Measurements from ENCODE around the gene ISOC2.
"Not testable (repeated sequence)": the region's sequence is repeated elsewhere in the genome, so short reads cannot be mapped to it uniquely, and the experiment has no call there.

Gene ISOC2

GRCh38 chr19:55498246-55498840, 36.9 kb upstream of the ISOC2 start:
- Histone ChIP-seq H3K4me1 (ENCODE audit: insufficient read depth, poor library complexity, severe bottlenecking) (no peaks in the 10 kb centered on the region), H3K27me3 (ENCODE audit: insufficient read depth, poor library complexity, severe bottlenecking) (no peaks in the 10 kb centered on the region), H3K27ac (ENCODE audit: poor library complexity, severe bottlenecking) (no peak overlapping the region), H3K36me3 (ENCODE audit: low read depth) (no peaks in the 10 kb centered on the region), H3K4me3 (ENCODE audit: severe bottlenecking) (no peak overlapping the region), H3K9me3 (ENCODE audit: severe bottlenecking) (no peaks in the 10 kb centered on the region)
- ATAC-seq (ENCODE audit: low read depth) (no peak), DNase-seq (ENCODE audit: low spot score) (no peak)
- no peak for TF ChIP-seq CTCF (IDR thresholded peaks at IDR 0.05; ENCODE audit: poor library complexity, severe bottlenecking)

GRCh38 chr19:55497763-55498162, 36.3 kb upstream of the ISOC2 start:
- no peak for DNase-seq (ENCODE audit: low spot score)
- ATAC-seq (ENCODE audit: low read depth) = no peak
- Histone ChIP-seq H3K27me3 (ENCODE audit: insufficient read depth, poor library complexity, severe bottlenecking) (no peaks in the 10 kb centered on the region), H3K36me3 (ENCODE audit: low read depth) (no peaks in the 10 kb centered on the region), H3K27ac (ENCODE audit: poor library complexity, severe bottlenecking) (no peak overlapping the region), H3K4me3 (ENCODE audit: severe bottlenecking) (no peak overlapping the region), H3K9me3 (ENCODE audit: severe bottlenecking) (no peaks in the 10 kb centered on the region), H3K4me1 (ENCODE audit: insufficient read depth, poor library complexity, severe bottlenecking) (peaks cover 2% of the 10 kb centered on the region)
- TF ChIP-seq CTCF (IDR thresholded peaks at IDR 0.05; ENCODE audit: poor library complexity, severe bottlenecking) = no peak

- not testable (repeated sequence) for ATAC-seq (ENCODE audit: low read depth); H3K9me3 ChIP-seq (ENCODE audit: severe bottlenecking); H3K36me3 ChIP-seq (ENCODE audit: low read depth); H3K4me3 ChIP-seq (ENCODE audit: severe bottlenecking); DNase-seq (ENCODE audit: low spot score); H3K27me3 ChIP-seq (ENCODE audit: insufficient read depth, poor library complexity, severe bottlenecking); H3K4me1 ChIP-seq (ENCODE audit: insufficient read depth, poor library complexity, severe bottlenecking); H3K27ac ChIP-seq (ENCODE audit: poor library complexity, severe bottlenecking)
These were observed 35.4 kb upstream of the ISOC2 start for GRCh38 chr19:55496820-55497219.

- Histone ChIP-seq H3K4me3 (ENCODE audit: severe bottlenecking) (no peak overlapping the region), H3K9me3 (ENCODE audit: severe bottlenecking) (no peaks in the 10 kb centered on the region), H3K36me3 (ENCODE audit: low read depth) (no peaks in the 10 kb centered on the region), H3K27ac (ENCODE audit: poor library complexity, severe bottlenecking) (no peak overlapping the region), H3K4me1 (ENCODE audit: insufficient read depth, poor library complexity, severe bottlenecking) (peaks cover 2% of the 10 kb centered on the region), H3K27me3 (ENCODE audit: insufficient read depth, poor library complexity, severe bottlenecking) (no peaks in the 10 kb centered on the region)
- no peak for TF ChIP-seq CTCF (IDR thresholded peaks at IDR 0.05; ENCODE audit: poor library complexity, severe bottlenecking)
- DNase-seq (ENCODE audit: low spot score) = no peak
- ATAC-seq (ENCODE audit: low read depth) = no peak; the same call in 2 of the 3 replicates
These were observed 34.4 kb upstream of the ISOC2 start for GRCh38 chr19:55495646-55496349.

GRCh38 chr19:55494172-55494761, 32.8 kb upstream of the ISOC2 start:
- no peak overlapping the region for H3K27ac ChIP-seq (ENCODE audit: poor library complexity, severe bottlenecking)
- no peak for TF ChIP-seq CTCF (IDR thresholded peaks at IDR 0.05; ENCODE audit: poor library complexity, severe bottlenecking)
- no peak for DNase-seq (ENCODE audit: low spot score)
- peaks cover 2% of the 10 kb centered on the region for H3K4me1 ChIP-seq (ENCODE audit: insufficient read depth, poor library complexity, severe bottlenecking)
- no peak for ATAC-seq (ENCODE audit: low read depth)
- H3K36me3 ChIP-seq (ENCODE audit: low read depth) = no peaks in the 10 kb centered on the region
- H3K4me3 ChIP-seq (ENCODE audit: severe bottlenecking) = no peak overlapping the region
- no peaks in the 10 kb centered on the region for H3K9me3 ChIP-seq (ENCODE audit: severe bottlenecking)
- H3K27me3 ChIP-seq (ENCODE audit: insufficient read depth, poor library complexity, severe bottlenecking) = no peaks in the 10 kb centered on the region
